HCT116 (cell line): Measurements from ENCODE around the gene RETSAT. TPM values are rescaled to one million over a fixed set of nuclear protein-coding genes. Genes with fewer than 3 reads are reported as not detected.
"Not testable (repeated sequence)": the region's sequence is repeated elsewhere in the genome, so short reads cannot be mapped to it uniquely, and the experiment has no call there.

Experiments used
- ATAC-seq: fragments of 200-7000 bp; cut with Tn5 transposase; 2 replicates; pipeline ENCODE4 v1.9.1; 2020; ENCODE audit warnings: mild to moderate bottlenecking, moderate library complexity
- BruUV-seq: library from RNA; stranded (reverse); fragments of 400-500 nt; replicated peaks from 2 replicates; lab custom pipeline; 2021; lab: Mats Ljungman, UMichigan
- CTCF ChIA-PET: fragments of 300-600 bp; sonication (Branson Sonifier 250); formaldehyde crosslinking; loops from one replicate; lab custom pipeline; 2021; ENCODE audit warnings: antibody characterized with exemption; lab: Charles Lee
- POLR2A ChIA-PET: fragments of 300-600, 350-600 bp; sonication (Branson Sonifier 250); formaldehyde crosslinking; loops from one replicate; lab custom pipeline; 2021; ENCODE audit warnings: antibody characterized with exemption; lab: Charles Lee
- RAD21 ChIA-PET, 2 experiments: fragments of 300-600 bp; sonication (Branson Sonifier 250); formaldehyde crosslinking; loops; one replicate each; lab custom pipeline; 2023; ENCODE audit warnings: low total read pairs in 2 of 2; ENCODE audit not compliant: uncharacterized antibody in 2 of 2, unreplicated experiment in 2 of 2, low non-redundant PET in 1 of 2; lab: Charles Lee
- DNase-seq: peaks from one replicate; pipeline ENCODE4 v3.0.0-alpha.2; 2010; ENCODE audit warnings: low read depth, low spot score
- H2AFZ ChIP-seq: fragments of 200-600 bp; shearing (Covaris generic), sonication (generic); 2 replicates; pipeline ENCODE4 v1.6.1; 2017; ENCODE audit warnings: low read depth, mixed run types, mixed read lengths, antibody characterized with exemption, low read length; ENCODE audit not compliant: poor library complexity, severe bottlenecking
- H3K27ac ChIP-seq: 2 replicates; pipeline ENCODE4 v1.5.1; 2012; ENCODE audit warnings: low read depth, low read length
- H3K27me3 ChIP-seq: fragments of 200-600 bp; sonication (generic); 2 replicates; pipeline ENCODE4 v1.6.1; 2016; ENCODE audit warnings: mixed run types, low read length, mixed read lengths; ENCODE audit not compliant: insufficient read depth
- H3K36me3 ChIP-seq, 2 experiments: fragments of 200-500 bp in 1 of 2; fragments of 200-600 bp in 1 of 2; sonication (Bioruptor generic) in 1 of 2; sonication (generic) in 1 of 2; 2 replicates each; pipeline versions ENCODE4 v1.5.1 to v1.6.1; 2014 to 2016; ENCODE audit warnings: low read length in 2 of 2, inconsistent platforms in 1 of 2, mixed read lengths in 1 of 2, mixed run types in 1 of 2; ENCODE audit not compliant: insufficient read depth in 2 of 2, control insufficient read depth in 1 of 2
- H3K4me1 ChIP-seq, 2 experiments: fragments of 200-600 bp in 1 of 2; sonication (generic) in 1 of 2; 2 replicates each; pipeline versions ENCODE4 v1.5.1 to v1.6.1; 2012 to 2017; ENCODE audit warnings: low read length in 2 of 2, inconsistent platforms in 1 of 2, mild to moderate bottlenecking in 1 of 2, mixed read lengths in 1 of 2, mixed run types in 1 of 2, moderate library complexity in 1 of 2; ENCODE audit not compliant: insufficient read depth in 2 of 2, control insufficient read depth in 1 of 2
- H3K4me2 ChIP-seq: fragments of 200-600 bp; sonication (generic); 2 replicates; pipeline ENCODE4 v1.6.1; 2017; ENCODE audit warnings: mixed run types, low read length, mixed read lengths
- H3K4me3 ChIP-seq, 2 experiments: fragments of 200-600 bp in 1 of 2; sonication (generic) in 1 of 2; replicated peaks in 1 of 2; 2 replicates each; pipeline ENCODE4 v1.5.1; 2011 to 2016; ENCODE audit warnings: low read length in 2 of 2, control low read depth in 1 of 2, low read depth in 1 of 2, mild to moderate bottlenecking in 1 of 2, mixed read lengths in 1 of 2, mixed run types in 1 of 2
- H3K79me2 ChIP-seq: fragments of 200-600 bp; sonication (generic); 2 replicates; pipeline ENCODE4 v1.6.1; 2017; ENCODE audit warnings: mild to moderate bottlenecking, mixed run types, low read length, moderate library complexity, mixed read lengths; ENCODE audit not compliant: insufficient read depth
- H3K9ac ChIP-seq: fragments of 200-600 bp; sonication (generic); 2 replicates; pipeline ENCODE4 v1.6.1; 2016; ENCODE audit warnings: low read length, mixed read lengths
- H3K9me2 ChIP-seq: fragments of 200-600 bp; sonication (generic), shearing (Covaris generic); 2 replicates; pipeline ENCODE4 v1.6.1; 2017; ENCODE audit warnings: mixed run types, mild to moderate bottlenecking, moderate library complexity; ENCODE audit not compliant: insufficient read depth
- H3K9me3 ChIP-seq, 2 experiments: fragments of 200-500 bp in 1 of 2; fragments of 200-600 bp in 1 of 2; sonication (Bioruptor generic) in 1 of 2; sonication (generic) in 1 of 2; 2 replicates each; pipeline ENCODE4 v1.6.1; 2014 to 2017; ENCODE audit warnings: low read length in 2 of 2, mixed read lengths in 2 of 2, inconsistent platforms in 1 of 2, low read depth in 1 of 2, mild to moderate bottlenecking in 1 of 2, mixed run types in 1 of 2, moderate library complexity in 1 of 2; ENCODE audit not compliant: control insufficient read depth in 1 of 2, insufficient read depth in 1 of 2
- H4K20me1 ChIP-seq: fragments of 200-600 bp; sonication (generic), shearing (Covaris generic); 2 replicates; pipeline ENCODE4 v1.6.1; 2017; ENCODE audit warnings: mixed run types, mild to moderate bottlenecking, moderate library complexity; ENCODE audit not compliant: insufficient read depth
- CEBPB ChIP-seq: IDR thresholded peaks from 2 replicates; pipeline ENCODE4 v1.6.1; 2012; ENCODE audit warnings: low read depth
- JUND ChIP-seq: IDR thresholded peaks from 2 replicates; pipeline ENCODE4 v1.6.1; 2012
- SRF ChIP-seq: IDR thresholded peaks from 2 replicates; pipeline ENCODE4 v1.6.1; 2012; ENCODE audit warnings: low read depth
- TCF7L2 ChIP-seq: IDR thresholded peaks from 2 replicates; pipeline ENCODE4 v1.7.0; 2011; ENCODE audit warnings: borderline replicate concordance, inconsistent platforms; ENCODE audit not compliant: insufficient read depth, insufficient read length; ENCODE audit errors: extremely low read depth
- intact Hi-C: fragments of 100-400 bp; cut with micrococcal nuclease; formaldehyde crosslinking; loops from 2 replicates; pipeline ENCODE4 v1.10.0; 2022
- total RNA-seq: library from RNA; stranded (reverse); gene quantifications from one replicate; pipeline ENCODE4 v1.2.1, GENCODE V29; 2021; ENCODE audit not compliant: unreplicated experiment
- TF ChIP-seq, protein P1 (sequence below): IDR thresholded peaks from 2 replicates; pipeline ENCODE4 v1.6.1; 2012

RETSAT gene
- total RNA-seq, 1 experiment from 2014 or later = 59.7 TPM

DNA sequence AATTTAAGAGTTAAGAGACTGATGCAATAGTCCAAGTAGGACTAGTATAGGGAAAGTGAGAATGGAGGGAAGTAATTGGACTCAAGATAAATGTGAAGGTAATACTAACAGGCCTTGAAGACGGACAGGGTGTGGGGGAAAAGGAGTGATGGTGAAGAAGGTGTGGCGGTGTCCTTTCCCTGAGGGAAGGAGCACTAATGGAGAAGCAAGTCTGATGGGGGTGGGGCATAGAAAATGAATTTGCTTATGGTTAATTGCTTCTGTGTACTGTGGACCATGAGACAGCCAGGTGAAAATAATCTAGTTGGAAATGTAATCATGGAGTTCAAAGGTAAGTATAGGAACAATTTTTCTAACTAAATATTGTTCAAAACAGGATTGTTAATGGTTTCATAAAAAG is 19.4 kb downstream of the RETSAT start:
- ChIA-PET CTCF (no interaction called here), POLR2A (no interaction called here), RAD21 (no interaction called here)
- Histone ChIP-seq H3K27ac (no peak overlapping the region), H3K27me3 (no peaks in the 10 kb centered on the region), H3K4me1 (no peaks in the 10 kb centered on the region), H3K9ac (no peak overlapping the region), H3K9me3 (no peaks in the 10 kb centered on the region), H3K4me3 (no peak overlapping the region), H3K79me2 (no peaks in the 10 kb centered on the region), H4K20me1 (no peaks in the 10 kb centered on the region), H2AFZ (no peak overlapping the region), H3K9me2 (no peaks in the 10 kb centered on the region), H3K4me2 (no peak overlapping the region), H3K36me3 (no peaks in the 10 kb centered on the region)
- DNase-seq = no peak
- intact Hi-C loops = no loop called here
- TF ChIP-seq CEBPB (no peak), JUND (no peak), SRF (no peak), TCF7L2 (no peak)
- TF ChIP-seq, protein P1, sequence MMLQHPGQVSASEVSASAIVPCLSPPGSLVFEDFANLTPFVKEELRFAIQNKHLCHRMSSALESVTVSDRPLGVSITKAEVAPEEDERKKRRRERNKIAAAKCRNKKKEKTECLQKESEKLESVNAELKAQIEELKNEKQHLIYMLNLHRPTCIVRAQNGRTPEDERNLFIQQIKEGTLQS = no peak
- BruUV-seq = no TSS peak
- ATAC-seq = no peak

DNA sequence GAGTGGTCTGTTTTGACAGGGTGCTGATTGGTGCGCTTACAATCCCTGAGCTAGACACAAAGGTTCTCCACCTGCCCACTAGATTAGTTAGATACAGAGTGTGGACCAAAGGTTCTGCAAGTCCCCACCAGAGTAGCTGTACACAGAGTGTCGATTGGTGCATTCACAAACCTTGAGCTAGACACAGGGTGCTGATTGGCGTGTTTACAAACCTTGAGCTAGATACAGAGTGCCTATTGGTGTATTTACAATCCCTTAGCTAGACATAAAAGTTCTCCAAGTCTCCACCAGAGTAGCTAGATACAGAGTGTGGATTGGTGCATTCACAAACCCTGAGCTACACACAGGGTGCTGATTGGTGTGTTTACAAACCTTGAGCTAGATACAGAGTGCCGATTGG is 20.5 kb downstream of the RETSAT start:
- H2AFZ ChIP-seq, H3K9me2 ChIP-seq, DNase-seq, H4K20me1 ChIP-seq, H3K27ac ChIP-seq, RAD21 ChIA-PET, H3K27me3 ChIP-seq, BruUV-seq, POLR2A ChIA-PET, H3K4me2 ChIP-seq, H3K9ac ChIP-seq, CTCF ChIA-PET, intact Hi-C loops, H3K79me2 ChIP-seq, ATAC-seq, H3K4me1 ChIP-seq, H3K4me3 ChIP-seq, H3K9me3 ChIP-seq, H3K36me3 ChIP-seq: not testable (repeated sequence)
